OCI-LY1 (cell line): ENCODE results near the gene ATXN1.

ENCODE experiments used
- EZH2 ChIP-seq: fragments of 200-600 bp; sonication (generic), shearing (Covaris generic); IDR thresholded peaks from 2 replicates; pipeline ENCODE4 v1.8.0; 2017; ENCODE audit warnings: borderline replicate concordance, mixed run types, mild to moderate bottlenecking, antibody characterized with exemption, low read length, moderate library complexity, mixed read lengths
- TF ChIP-seq, protein P1 (sequence below): fragments of 200-600 bp; sonication (generic), shearing (Covaris generic); IDR thresholded peaks from 2 replicates; pipeline ENCODE4 v1.5.1; 2017; ENCODE audit warnings: mild to moderate bottlenecking, antibody characterized with exemption, low read length, moderate library complexity, mixed read lengths

- TF ChIP-seq, protein P1, sequence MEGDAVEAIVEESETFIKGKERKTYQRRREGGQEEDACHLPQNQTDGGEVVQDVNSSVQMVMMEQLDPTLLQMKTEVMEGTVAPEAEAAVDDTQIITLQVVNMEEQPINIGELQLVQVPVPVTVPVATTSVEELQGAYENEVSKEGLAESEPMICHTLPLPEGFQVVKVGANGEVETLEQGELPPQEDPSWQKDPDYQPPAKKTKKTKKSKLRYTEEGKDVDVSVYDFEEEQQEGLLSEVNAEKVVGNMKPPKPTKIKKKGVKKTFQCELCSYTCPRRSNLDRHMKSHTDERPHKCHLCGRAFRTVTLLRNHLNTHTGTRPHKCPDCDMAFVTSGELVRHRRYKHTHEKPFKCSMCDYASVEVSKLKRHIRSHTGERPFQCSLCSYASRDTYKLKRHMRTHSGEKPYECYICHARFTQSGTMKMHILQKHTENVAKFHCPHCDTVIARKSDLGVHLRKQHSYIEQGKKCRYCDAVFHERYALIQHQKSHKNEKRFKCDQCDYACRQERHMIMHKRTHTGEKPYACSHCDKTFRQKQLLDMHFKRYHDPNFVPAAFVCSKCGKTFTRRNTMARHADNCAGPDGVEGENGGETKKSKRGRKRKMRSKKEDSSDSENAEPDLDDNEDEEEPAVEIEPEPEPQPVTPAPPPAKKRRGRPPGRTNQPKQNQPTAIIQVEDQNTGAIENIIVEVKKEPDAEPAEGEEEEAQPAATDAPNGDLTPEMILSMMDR: no peak
- TF ChIP-seq EZH2: no peak
Measured at GRCh38 chr6:16667509-16667908, 93.8 kb downstream of the ATXN1 start.
